HK-2 (cell line): ENCODE measurements around the gene ADAMTS2.

ENCODE experiments used
- DNase-seq: peaks from one replicate; pipeline ENCODE4 v3.0.0-alpha.2; 2018; ENCODE audit not compliant: unreplicated experiment

Gene ADAMTS2

GRCh38 chr5:179139111-179139935, 205.9 kb downstream of the ADAMTS2 start:
- DNase-seq: no peak

DNA sequence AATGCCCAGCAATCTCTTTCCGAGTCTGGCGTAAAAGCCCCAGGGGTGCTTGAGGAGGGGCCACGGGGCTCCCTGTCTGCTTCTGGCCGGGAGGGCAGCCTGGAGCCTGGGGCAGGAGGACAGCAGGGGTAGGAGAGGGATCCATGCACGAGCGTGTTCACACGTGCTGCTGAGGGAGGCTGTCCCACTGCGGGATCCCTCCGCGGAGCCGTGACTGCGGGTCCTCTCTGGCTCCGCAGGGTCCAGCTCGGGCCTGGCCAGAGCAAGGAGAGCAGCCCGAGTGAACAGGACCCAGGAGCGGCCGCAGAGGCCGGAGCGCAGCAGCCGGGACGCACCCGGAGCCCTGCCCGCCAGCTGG, 206.7 kb downstream of the ADAMTS2 start:
- no peak for DNase-seq

DNA sequence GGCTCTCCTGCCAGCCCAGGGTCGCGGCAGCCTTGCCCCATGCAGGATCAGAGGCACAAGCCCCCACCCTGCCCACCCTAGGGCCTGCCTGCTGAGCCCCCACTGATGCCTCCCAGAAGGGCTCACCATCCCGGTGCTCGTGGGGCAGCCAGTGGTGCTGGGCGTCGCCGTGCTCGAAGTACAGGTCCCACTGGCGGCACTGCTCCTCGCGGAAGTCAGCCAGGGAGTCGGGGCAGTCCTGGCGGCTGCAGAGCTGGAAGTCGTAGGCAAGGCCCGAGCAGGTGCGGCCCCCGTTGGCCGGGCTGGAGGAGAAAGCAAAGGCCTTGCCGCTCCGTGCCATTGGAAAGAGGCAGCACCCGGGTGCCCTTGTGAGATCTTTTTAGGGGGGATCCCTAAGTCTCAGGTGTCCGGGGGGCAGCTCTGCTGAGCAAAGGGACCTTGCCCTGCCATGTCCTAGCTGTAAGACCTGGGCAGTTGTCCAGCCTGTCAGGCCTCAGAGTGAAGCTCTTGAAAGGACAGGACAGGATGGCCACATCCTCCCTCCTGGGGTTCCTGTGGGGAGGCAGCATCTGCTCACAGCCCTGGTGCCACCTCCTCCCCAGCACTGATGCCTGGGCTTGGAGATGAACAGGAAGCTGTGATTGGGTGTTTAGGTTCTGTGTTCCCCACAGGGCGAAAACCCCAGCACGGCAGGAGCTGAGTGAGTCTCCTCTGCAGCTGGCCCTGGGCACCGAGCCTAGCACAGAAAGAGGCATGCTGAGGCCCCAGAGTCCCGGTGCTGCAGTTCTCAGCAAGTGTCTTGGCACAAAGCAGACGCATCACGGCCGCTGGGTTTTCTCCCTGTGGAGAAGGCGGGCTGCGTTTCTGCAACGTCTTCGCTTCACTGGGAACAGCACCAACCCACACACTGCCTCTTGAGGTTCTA, 207.4 kb downstream of the ADAMTS2 start:
- DNase-seq: no peak

DNA sequence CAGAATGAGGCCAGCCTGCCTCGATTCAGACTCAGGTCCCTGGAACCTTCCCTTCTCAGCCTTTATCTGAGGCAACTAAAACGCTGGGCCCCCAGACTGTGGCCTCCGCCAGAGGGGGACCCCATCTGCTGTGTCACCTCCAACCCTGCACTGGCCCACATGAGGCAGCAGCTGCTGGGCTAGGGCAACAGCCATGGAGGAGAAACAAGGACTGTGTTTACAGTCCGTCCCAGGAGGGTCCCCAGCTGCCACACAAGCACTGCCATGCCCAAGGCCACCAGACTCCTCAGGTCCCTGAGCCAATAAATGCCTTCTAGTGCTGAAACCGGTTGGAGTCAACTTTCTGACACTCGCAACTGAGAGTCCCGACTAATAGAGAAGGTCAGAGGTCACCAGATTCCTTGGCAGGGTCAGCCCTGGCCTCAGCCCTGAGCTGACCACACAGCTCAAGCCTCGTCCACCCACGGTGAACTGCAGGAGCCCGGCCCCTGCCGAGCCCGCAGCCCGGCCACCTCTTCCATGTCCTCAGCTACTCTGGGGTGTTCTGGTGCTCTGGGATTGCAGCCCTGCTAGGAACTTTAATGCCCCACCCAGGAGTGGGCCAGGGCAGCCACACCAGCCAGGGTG, 208.1 kb downstream of the ADAMTS2 start:
- no peak for DNase-seq

- DNase-seq: no peak
These were observed 209.6 kb downstream of the ADAMTS2 start for GRCh38 chr5:179135441-179136215.

- DNase-seq: no peak
These were observed 210.3 kb downstream of the ADAMTS2 start for GRCh38 chr5:179135006-179135405.

- no peak for DNase-seq
These were observed 210.8 kb downstream of the ADAMTS2 start for GRCh38 chr5:179134511-179134910.

DNA sequence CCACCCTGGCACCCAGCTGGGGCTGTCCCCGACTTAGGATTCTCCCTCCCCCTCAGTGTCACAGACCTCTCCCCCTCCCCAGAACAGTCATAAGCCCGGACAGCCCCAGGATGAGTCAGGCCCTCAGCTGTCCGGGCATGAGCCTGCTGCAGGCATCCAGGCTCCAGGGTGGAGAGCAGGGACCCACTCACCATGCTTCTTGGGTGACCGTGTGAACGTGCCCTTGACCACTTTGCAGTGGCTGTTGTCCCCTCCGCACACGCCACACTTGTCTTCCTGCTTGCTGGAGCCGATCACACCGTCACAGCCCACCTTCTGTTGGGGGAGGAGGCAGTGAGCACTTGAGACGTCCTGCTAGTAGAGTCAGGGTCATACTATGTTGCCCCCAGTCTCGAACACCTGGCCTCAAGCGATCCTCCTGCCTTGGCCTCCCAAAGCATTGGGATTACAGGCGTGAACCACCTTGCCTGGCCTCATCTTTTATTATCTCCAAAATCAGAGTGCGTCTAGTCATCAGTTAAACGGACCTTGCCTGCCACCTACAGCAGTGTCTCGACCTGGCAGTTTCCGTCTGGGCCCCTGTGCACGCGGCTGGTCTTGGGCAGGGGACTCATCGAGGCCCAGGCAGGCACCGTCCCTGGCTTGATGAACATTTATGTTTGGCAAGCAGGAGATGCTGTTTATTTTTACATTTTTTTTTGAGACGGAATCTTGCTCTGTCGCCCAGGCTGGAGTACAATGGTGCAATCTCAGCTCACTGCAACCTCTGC, 212.5 kb downstream of the ADAMTS2 start:
- no peak for DNase-seq

DNA sequence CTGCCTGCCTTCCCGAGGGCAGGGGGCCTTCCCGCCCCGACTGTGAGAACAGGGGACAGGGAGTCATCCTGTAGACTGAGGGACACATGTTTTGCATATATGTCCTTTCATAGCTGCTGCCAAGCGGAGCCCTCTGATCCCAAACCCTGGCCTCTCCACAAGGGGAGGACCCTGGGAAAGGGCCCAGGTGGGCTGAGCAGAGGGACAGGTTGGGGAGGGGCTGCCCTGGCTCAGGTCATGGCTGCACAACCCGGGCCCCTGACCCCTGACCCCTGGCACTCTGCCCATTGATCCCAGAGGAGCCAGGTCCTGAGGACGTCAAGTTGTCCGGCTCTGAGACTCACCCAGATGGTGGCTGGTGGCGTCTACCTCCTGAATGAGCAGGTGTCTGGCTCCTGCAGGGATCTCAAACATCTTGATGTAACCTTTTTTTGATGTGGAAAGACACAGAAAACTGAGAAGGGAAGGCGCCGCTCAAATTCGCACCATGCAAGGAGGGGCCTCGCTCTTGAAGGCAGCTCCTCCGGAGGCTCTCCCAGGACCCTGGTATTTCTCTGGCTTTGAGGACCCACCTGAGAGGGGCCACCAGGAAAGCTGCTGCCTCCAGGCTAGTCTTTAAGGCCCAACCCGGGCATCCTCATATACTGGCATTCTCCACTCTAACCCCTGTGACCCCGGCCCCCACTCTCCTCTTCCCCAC, 213.2 kb downstream of the ADAMTS2 start:
- no peak for DNase-seq

DNA sequence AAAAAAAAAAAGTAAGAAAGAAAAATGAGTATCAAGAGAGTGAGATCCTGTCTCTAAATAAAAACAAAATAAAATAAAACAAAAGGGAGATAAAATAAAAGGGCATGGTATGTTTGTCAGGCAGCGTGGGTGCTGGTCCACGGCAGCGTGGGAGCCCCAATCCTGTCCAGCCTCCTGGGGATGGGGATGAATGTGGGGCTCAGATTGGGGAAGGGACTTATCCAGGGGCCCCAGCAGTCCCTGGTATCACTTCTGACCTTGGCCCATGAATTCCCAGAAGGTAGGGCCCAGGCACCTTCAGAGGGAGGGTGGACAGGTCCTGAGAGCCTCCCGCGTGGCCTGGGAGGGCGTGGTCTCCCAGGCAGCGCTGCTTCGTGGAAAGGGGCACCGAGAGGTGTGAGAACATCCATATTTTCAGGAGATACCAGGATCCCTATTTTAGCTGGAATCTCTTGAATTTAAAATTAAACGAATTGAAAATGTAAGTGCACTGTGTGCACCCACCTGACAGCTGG, 213.9 kb downstream of the ADAMTS2 start:
- DNase-seq: no peak

DNA sequence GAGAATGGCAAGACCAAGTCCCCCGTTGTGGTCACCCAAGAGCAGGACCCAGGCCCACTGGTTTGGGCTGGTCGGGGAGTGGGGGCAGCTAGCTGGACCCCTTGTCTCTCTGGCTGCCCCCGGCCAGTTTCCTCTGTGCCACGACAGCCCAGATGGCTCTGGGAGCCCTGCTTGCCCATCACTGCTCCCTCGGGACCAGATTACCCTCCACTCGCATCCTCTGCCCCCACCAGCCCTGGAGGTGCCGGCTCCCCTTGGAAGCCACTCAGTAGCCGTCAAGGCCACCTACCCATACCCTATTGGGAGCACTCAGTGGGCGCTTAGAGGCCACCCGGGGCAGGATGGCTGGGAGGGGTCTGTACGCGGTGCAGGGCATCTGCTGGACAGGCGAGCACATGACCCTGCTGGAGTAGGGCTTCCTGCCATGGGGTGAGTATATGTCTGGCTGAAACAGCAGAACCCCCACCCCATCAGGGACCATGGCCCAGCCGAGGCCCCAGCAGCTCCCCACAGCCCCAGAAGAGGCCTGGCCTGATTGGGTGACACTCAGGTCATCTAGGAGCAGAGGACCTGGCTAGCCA, 215.1 kb downstream of the ADAMTS2 start:
- DNase-seq: no peak

GRCh38 chr5:179129607-179130071, 215.6 kb downstream of the ADAMTS2 start:
- no peak for DNase-seq

DNA sequence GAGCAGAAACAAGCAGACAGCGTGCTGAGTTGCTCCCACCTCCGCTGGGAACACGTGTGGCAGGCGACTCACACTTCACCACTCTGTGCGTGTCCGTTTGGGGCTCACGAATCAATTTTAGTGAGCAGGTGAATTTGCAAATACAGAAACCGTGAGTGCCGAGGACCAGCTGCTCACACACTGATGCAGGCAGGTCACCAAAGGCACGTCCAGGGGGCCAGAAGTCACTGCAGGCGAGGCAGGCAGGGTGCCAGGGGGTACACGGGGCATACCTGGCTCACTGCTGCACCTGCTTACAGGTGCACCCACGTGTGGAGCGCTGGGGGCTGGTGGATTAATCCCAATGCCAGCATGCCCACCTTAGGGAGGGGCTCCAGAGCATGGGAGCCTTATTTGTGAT, 216.3 kb downstream of the ADAMTS2 start:
- no peak for DNase-seq

DNA sequence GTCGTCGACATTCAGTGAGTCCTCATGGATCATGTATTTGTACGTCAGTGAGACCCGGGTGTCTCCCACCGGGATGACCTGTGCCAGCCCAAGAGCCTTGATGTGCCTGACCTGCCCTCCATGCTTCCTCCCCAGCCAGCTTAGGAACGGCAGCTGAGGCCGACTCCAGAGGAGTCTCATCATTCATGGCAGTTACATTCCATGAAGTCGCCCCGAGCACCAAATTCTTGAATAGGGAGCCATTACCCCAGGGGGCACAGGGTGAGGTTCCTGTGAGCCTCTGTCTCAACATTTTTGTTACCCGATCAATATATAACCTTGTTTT, 217.3 kb downstream of the ADAMTS2 start:
- no peak for DNase-seq

- no peak for DNase-seq
These were observed 217.9 kb downstream of the ADAMTS2 start for GRCh38 chr5:179127136-179128040.

GRCh38 chr5:179126506-179126991, 218.7 kb downstream of the ADAMTS2 start:
- no peak for DNase-seq

- DNase-seq: no peak
These were observed 219.3 kb downstream of the ADAMTS2 start for GRCh38 chr5:179125789-179126505.
